GM18519 (cell line): ENCODE measurements around the gene FBN1.

ENCODE experiments used
- ATAC-seq: cut with Tn5 transposase; IDR thresholded peaks from one replicate; pipeline ENCODE4 v1.9.1; 2021; ENCODE audit warnings: mild to moderate bottlenecking, moderate library complexity; ENCODE audit not compliant: unreplicated experiment, low FRiP score

Gene FBN1

GRCh38 chr15:48413304-48413703, 232.2 kb downstream of the FBN1 start:
- ATAC-seq = no peak

- no peak for ATAC-seq
Observed at GRCh38 chr15:48411971-48412591, 233.4 kb downstream of the FBN1 start.

GRCh38 chr15:48409623-48410022, 235.9 kb downstream of the FBN1 start:
- ATAC-seq = no peak

GRCh38 chr15:48408327-48408726, 237.2 kb downstream of the FBN1 start:
- no peak for ATAC-seq

- no peak for ATAC-seq
Observed at GRCh38 chr15:48407646-48408045, 237.9 kb downstream of the FBN1 start.

GRCh38 chr15:48406911-48407310, 238.6 kb downstream of the FBN1 start:
- ATAC-seq = no peak

- no peak for ATAC-seq
Observed at GRCh38 chr15:48406266-48406891, 239.1 kb downstream of the FBN1 start.

- no peak for ATAC-seq
Observed at GRCh38 chr15:48402427-48403177, 242.9 kb downstream of the FBN1 start.

GRCh38 chr15:48400086-48400485, 245.4 kb downstream of the FBN1 start:
- no peak for ATAC-seq

GRCh38 chr15:48397841-48398240, 247.7 kb downstream of the FBN1 start:
- ATAC-seq = no peak

GRCh38 chr15:48396020-48396419, 249.5 kb downstream of the FBN1 start:
- no peak for ATAC-seq

GRCh38 chr15:48395521-48396011, 249.9 kb downstream of the FBN1 start:
- ATAC-seq = no peak

GRCh38 chr15:48394970-48395369, 250.5 kb downstream of the FBN1 start:
- ATAC-seq = no peak

GRCh38 chr15:48393645-48394506, 251.6 kb downstream of the FBN1 start:
- no peak for ATAC-seq

GRCh38 chr15:48392356-48392755, 253.2 kb downstream of the FBN1 start:
- ATAC-seq = no peak

- no peak for ATAC-seq
Observed at GRCh38 chr15:48391950-48392349, 253.6 kb downstream of the FBN1 start.

GRCh38 chr15:48389691-48390143, 255.8 kb downstream of the FBN1 start:
- ATAC-seq = no peak

- ATAC-seq = no peak
Observed at GRCh38 chr15:48388910-48389309, 256.6 kb downstream of the FBN1 start.

GRCh38 chr15:48388016-48388851, 257.3 kb downstream of the FBN1 start:
- no peak for ATAC-seq
